Brain microvascular endothelial cell (primary cell): ENCODE measurements around the gene PGM3.

Experiments
- DNase-seq: peaks from one replicate; pipeline ENCODE4 v3.0.0-alpha.2; 2020
- H3K27ac ChIP-seq: fragments of 250-450 bp; sonication (Bioruptor Pico); 2 replicates; pipeline ENCODE4 v1.5.1; 2020; ENCODE audit warnings: mild to moderate bottlenecking, moderate library complexity
- H3K27me3 ChIP-seq: fragments of 250-450 bp; sonication (Bioruptor Pico); replicated peaks from 2 replicates; pipeline ENCODE4 v1.5.1; 2020; ENCODE audit warnings: mild to moderate bottlenecking
- H3K36me3 ChIP-seq: fragments of 250-450 bp; sonication (Bioruptor Pico); replicated peaks from 2 replicates; pipeline ENCODE4 v1.5.1; 2020; ENCODE audit warnings: mild to moderate bottlenecking
- H3K4me3 ChIP-seq: 2 replicates; pipeline ENCODE4 v1.5.1; 2011; ENCODE audit warnings: low read depth, mild to moderate bottlenecking, control low read depth, low read length, moderate library complexity
- in situ Hi-C: cut with HindIII; loops from 2 replicates; pipeline ENCODE4 v1.10.0; 2017; ENCODE audit warnings: low sequenced_read_pairs, low pct_ligation_motif_present
- TF ChIP-seq, protein P1 (sequence below): IDR thresholded peaks from 2 replicates; pipeline ENCODE4 v1.5.1; 2011; ENCODE audit warnings: low read depth, mild to moderate bottlenecking, moderate library complexity, low read length, control low read depth, inconsistent platforms; ENCODE audit errors: missing control alignments

The PGM3 gene, protein sequence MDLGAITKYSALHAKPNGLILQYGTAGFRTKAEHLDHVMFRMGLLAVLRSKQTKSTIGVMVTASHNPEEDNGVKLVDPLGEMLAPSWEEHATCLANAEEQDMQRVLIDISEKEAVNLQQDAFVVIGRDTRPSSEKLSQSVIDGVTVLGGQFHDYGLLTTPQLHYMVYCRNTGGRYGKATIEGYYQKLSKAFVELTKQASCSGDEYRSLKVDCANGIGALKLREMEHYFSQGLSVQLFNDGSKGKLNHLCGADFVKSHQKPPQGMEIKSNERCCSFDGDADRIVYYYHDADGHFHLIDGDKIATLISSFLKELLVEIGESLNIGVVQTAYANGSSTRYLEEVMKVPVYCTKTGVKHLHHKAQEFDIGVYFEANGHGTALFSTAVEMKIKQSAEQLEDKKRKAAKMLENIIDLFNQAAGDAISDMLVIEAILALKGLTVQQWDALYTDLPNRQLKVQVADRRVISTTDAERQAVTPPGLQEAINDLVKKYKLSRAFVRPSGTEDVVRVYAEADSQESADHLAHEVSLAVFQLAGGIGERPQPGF

DNA sequence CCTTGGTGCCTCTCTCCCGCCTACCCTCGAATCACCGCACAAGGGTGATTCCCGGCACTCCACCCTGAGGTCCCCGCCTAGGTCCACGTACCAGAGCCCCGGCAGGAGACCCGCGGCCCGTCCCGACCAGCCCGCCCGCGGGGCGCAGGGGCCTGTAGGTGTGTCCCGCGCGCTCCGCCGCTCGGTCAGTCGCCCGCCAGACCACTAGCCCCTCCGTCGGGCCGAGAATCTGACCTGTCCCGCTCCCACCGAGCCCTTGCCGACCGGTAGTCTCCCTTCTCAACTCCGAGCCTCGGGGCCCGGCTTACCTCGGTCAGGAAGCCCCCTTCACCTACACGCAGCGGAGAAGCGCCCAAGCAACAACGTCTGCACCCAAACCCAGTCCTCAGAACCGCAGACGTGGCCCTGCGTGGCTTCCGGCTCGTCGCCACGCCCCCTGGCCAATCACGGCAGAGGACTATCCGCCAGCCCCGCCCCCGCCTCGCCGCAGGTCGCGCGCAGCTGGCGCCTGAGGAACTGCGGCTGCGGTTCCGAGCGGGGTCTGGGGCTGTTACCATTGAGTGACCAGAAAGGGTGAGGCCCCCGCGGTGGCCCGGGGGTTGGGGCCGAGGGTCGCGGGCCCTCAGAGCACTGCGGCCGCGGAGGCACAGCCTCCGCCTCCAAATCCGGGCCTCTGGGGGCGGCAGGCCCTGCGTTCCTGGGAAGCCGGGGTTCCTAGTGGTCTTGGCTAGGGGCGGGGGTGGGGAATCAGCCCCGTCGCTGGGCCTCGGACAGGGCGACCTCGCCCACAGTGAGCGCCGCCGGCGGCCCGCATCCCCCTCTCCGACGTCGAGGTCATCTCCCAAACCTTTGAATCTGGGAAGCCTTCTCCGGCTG lies at the start of gene PGM3, which contains the start of gene RWDD2A:
TSS of gene PGM3 (minus strand) at position 395 of the 876 bp plus-strand sequence. CDS start 2,253 bp downstream, outside the sequence.
TSS of gene RWDD2A (plus strand) at position 487 of the 876 bp plus-strand sequence. CDS start 1,095 bp downstream, outside the sequence.
- DNase-seq = peak; percentile 77
- Histone ChIP-seq H3K27me3 (no peaks in the 10 kb centered on the region), H3K36me3 (peaks cover 23% of the 10 kb centered on the region), H3K4me3 (peak within 1 kb of the TSS; percentile 95), H3K27ac (peak within 1 kb of the TSS; percentile 87)
- TF ChIP-seq, protein P1, sequence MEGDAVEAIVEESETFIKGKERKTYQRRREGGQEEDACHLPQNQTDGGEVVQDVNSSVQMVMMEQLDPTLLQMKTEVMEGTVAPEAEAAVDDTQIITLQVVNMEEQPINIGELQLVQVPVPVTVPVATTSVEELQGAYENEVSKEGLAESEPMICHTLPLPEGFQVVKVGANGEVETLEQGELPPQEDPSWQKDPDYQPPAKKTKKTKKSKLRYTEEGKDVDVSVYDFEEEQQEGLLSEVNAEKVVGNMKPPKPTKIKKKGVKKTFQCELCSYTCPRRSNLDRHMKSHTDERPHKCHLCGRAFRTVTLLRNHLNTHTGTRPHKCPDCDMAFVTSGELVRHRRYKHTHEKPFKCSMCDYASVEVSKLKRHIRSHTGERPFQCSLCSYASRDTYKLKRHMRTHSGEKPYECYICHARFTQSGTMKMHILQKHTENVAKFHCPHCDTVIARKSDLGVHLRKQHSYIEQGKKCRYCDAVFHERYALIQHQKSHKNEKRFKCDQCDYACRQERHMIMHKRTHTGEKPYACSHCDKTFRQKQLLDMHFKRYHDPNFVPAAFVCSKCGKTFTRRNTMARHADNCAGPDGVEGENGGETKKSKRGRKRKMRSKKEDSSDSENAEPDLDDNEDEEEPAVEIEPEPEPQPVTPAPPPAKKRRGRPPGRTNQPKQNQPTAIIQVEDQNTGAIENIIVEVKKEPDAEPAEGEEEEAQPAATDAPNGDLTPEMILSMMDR = no peak
- in situ Hi-C loops = no loop called here

DNA sequence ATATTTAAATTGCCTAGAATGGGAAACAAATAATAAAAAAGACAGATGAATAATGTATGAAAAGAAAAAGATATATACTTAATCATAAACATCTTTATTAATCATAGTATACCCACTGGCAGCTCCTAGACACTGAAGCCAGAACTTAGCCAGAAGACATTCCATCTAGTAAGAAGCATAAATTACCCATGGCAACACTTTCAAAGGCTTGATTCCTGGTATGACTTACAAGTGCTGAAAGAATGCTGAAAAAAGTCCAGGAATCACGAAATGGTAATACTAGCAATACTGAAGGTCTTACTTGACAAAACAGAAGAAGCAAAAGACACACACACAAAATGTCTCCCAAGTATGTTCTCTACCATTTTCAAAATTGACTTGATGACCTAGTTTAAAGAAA lies 38.1 kb upstream of the PGM3 start:
- Histone ChIP-seq H3K27me3 (no peaks in the 10 kb centered on the region), H3K36me3 (no peaks in the 10 kb centered on the region), H3K4me3 (no peak overlapping the region), H3K27ac (no peak overlapping the region)
- DNase-seq = peak; percentile 29
- in situ Hi-C loops = no loop called here
- TF ChIP-seq, protein P1 = no peak

DNA sequence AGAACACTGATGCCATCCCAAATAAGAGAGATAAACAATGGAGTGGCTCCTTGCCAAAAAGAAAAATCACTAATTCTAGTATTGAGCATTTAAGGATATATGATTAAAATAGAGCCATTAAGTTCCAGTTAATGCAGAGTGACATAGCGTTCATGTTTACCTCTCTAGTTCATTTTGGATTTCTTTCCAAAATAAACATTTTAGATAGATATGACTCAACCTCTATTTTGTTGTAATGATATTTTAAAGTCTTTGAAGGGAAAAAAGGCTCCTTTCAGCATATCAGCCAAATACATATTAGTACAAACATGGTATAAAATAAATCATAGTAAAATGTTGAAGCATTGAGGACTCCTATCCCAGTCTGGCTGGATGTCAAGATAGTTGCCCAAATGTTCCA lies 33.5 kb upstream of the PGM3 start:
- Histone ChIP-seq H3K4me3 (no peak overlapping the region), H3K27me3 (no peaks in the 10 kb centered on the region), H3K27ac (no peak overlapping the region), H3K36me3 (no peaks in the 10 kb centered on the region)
- no peak for DNase-seq
- in situ Hi-C loops = no loop called here
- TF ChIP-seq, protein P1 = no peak

DNA sequence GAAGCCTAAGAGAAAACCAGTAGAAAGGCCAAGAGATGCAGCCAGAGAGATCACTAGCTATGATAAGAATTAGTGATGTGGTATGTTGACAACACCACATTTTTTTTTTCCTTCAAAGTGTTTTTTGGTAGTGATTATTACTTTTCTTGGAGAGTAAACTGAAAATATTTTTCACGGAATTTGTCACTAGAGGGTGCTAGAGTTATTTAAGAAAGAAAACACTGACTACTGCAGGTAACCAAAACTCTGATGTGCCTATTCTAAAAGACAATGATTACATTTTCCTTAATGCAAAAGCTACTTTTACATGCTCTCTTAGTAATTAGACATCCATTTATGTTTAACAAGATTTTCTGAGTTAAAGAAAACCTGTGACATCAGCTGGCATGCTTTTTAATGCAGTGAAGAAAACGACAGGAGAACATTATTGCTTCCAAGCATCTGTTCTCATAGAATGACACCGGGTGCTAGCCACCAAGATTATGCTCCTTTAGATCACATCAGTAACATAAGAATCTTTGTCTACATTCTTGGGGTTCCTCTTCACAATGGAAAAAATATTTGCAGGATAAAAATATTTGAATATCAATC lies 28.9 kb upstream of the PGM3 start:
- Histone ChIP-seq H3K27ac (no peak overlapping the region), H3K27me3 (no peaks in the 10 kb centered on the region), H3K36me3 (no peaks in the 10 kb centered on the region), H3K4me3 (no peak overlapping the region)
- DNase-seq = no peak
- TF ChIP-seq, protein P1 = peak; percentile 7
- in situ Hi-C loops = loop anchor here (25.0 kb wide), 1 partner anchor 290 kb away; the partner anchor contains the start of gene PRSS35

DNA sequence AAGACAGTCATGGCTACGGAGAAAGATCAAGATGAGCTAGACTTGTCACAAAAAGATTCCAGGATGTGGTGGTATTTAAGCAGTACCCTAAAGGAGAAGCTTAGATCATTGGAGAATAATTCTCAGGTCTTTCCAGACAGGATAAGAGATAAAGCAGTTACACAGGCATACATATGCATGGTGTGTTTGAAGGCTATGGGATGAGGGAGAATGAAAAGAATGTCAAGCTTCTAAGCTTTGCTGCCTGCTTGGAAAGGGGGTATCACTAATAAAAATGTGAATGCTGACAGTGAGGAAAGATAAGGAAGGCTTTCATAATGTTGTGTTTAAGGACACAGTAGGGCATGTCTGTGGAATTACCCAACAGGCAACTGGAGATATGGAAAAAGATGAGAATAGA lies 28.2 kb upstream of the PGM3 start:
- peak; percentile 57 for DNase-seq
- TF ChIP-seq, protein P1 = no peak
- Histone ChIP-seq H3K27me3 (no peaks in the 10 kb centered on the region), H3K4me3 (no peak overlapping the region), H3K27ac (no peak overlapping the region), H3K36me3 (no peaks in the 10 kb centered on the region)
- in situ Hi-C loops = loop anchor here (25.0 kb wide), 1 partner anchor 291 kb away; the partner anchor contains the start of gene PRSS35
